ENCODE measurements around the gene SLC33A1.

SLC33A1 gene

DNA sequence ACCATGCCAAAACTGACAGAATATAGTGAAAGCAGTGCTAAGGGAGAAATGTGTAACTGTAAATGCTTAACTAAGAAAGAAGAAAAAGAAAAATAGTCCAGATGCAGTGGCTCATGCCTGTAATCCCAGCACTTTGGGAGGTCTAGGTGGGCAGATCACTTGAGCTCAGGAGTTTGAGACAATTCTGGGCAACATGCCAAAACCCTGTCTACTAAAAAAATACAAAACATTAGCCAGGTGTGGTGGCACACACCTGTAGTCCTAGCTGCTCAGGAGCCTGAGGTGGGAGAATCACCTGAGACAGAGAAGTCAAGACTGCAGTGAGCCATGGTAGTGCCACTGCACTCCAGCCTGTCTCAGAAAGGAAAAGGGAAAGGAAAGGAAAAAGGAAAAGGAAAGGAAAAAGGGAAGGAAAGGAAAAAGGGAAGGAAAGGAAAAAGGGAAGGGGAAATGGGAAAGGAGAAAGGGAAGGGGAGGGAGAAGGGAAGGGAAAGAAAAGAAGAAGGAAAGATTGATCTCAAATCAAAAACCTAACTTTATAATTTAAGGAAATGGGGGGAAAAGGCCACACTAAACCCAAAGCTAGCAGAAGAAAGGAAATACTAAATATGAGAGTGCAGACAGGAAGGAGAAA is 68.4 kb downstream of the SLC33A1 start:
- DNase-seq = no peak

DNA sequence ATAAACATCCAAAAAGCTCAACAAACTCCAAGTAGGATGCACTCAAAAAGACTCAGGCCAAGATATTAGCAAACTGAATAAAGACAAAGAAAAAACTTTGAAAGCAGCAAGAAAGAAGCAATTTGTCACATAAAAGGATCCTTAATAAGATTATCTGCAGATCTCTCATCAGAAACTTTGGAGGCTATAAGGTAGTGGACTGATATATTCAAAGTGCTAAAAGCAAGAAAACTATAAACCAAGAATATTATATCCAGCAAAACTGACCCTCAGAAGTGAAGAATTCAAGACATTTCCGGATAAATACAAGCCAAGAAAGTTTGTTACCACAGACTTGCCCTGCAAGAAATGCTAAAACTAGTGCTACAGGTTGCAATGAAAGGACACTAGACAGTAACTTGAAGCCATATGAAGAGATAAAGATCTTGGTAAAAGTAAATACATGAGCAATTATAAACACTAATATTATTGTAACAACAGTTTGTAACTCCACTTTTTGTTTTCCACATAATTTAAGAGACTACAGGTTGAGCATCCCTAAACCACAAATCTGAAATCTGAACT is 71.8 kb downstream of the SLC33A1 start:
- DNase-seq = no peak

DNA sequence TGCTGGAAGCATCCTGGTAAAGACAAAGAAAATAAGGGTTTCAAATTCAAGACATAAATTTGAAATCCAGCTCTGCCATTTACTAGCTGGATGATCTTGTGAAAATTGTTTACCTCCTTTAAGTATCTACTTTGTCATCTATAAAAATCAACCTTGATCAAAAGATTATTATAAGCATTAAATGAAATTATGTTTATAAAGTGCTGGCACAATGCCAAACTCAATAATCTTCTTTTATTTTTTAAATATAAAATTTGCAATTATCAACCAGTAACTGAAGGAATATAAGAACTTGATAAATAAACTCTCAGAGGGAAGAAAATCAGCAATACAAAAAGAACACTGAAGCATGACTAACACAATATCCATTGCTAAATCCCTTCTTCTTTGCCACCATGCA is 73.9 kb downstream of the SLC33A1 start:
- DNase-seq = no peak

DNA sequence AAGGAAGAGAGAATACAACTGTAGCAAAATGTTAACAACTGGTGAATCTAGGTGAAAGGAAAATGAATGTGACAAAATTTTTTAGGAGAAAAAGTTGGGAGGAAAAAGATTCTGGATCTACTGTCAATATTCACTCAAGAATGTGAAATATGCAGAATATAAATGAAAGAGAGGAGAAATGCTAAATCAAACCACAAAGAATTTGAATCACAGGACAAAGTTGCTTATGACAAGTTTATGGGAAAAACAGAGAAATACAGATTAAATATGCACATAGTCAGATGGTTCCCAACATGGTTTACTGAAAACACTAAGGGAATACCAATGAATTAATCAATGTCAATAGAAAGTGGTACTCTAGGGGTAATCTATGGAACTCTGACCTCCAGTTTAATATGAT is 75.8 kb downstream of the SLC33A1 start:
- no peak for DNase-seq

DNA sequence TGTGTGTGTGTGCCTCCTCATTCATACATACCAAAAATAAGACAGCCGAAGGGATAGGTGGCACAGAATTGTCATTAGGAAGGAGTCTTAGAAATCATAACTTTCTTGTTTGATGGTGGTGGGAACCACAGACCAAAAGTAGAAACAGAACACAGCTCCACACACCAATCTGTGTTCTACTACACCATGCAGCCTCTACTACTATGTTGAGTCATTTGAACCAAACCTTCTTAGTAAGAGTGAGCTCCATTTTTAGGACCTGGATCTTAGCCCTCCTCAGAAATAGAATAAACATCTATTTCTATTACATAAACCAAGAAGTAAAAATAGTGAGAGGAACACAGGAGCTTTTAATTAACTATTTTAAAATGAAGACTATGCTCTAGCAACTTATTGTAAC is 81.4 kb downstream of the SLC33A1 start:
- peak; percentile 25 for DNase-seq

DNA sequence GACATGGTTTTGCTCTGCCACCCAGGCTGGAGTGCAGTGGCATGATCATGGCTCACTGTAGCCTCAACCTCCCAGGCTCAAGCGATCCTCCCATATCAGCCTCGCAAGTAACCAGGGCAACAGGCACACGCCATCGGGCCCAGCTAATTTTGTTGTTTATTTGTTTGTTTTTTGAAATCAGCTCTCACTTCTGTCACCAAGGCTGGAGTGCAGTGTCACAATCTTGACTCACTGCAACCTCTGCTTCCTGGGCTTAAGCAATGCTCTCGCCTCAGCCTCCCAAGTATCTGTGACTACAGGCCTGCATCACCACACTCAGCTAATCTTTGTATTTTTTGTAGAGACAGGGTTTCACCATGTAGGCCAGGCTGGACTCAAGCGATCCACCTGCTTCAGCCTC is 83.1 kb downstream of the SLC33A1 start:
- no peak for DNase-seq
